H1 (cell line): ENCODE measurements around the gene FUBP3. TPM values are rescaled to one million over a fixed set of nuclear protein-coding genes. Genes with fewer than 3 reads are reported as not detected.

Experiments
- CTCF ChIA-PET: fragments of 300-600 bp; sonication (Branson Sonifier 250); formaldehyde crosslinking; loops from one replicate; lab custom pipeline; 2021; ENCODE audit not compliant: partially characterized antibody; lab: Charles Lee
- POLR2A ChIA-PET: fragments of 300-600 bp; sonication (Branson Sonifier 250); formaldehyde crosslinking; loops from one replicate; lab custom pipeline; 2021; ENCODE audit warnings: inconsistent platforms; ENCODE audit not compliant: partially characterized antibody; lab: Charles Lee
- DNase-seq, 2 experiments: peaks; one replicate each; pipeline versions ENCODE4 v3.0.0 to v3.0.0-alpha.2; 2010 to 2022; ENCODE audit warnings: low spot score in 2 of 2, low read depth in 1 of 2, mixed read lengths in 1 of 2
- FAIRE-seq: peaks from 2 replicates; lab custom pipeline; 2011; peaks lifted over from hg19 to GRCh38; lab: Jason Lieb, UNC
- H2AFZ ChIP-seq: 2 replicates; pipeline ENCODE4 v1.8.1; 2012; ENCODE audit warnings: low read length, inconsistent platforms
- H2AK5ac ChIP-seq: 2 replicates; pipeline ENCODE4 v1.6.1; 2013; ENCODE audit warnings: low read depth, low read length
- H2BK120ac ChIP-seq: replicated peaks from 2 replicates; pipeline ENCODE3; 2013; ENCODE audit warnings: low read depth, low read length, inconsistent platforms
- H2BK12ac ChIP-seq: 2 replicates; pipeline ENCODE4 v1.6.1; 2013; ENCODE audit warnings: low read depth, low read length
- H2BK15ac ChIP-seq: 2 replicates; pipeline ENCODE4 v1.6.1; 2013; ENCODE audit warnings: low read length
- H2BK20ac ChIP-seq: 2 replicates; pipeline ENCODE4 v1.6.1; 2013; ENCODE audit warnings: low read length
- H2BK5ac ChIP-seq: 2 replicates; pipeline ENCODE4 v1.6.1; 2013; ENCODE audit warnings: low read depth, low read length
- H3K14ac ChIP-seq: 2 replicates; pipeline ENCODE4 v1.6.1; 2013; ENCODE audit warnings: inconsistent platforms; ENCODE audit not compliant: insufficient read length
- H3K18ac ChIP-seq: 2 replicates; pipeline ENCODE4 v1.6.1; 2013; ENCODE audit warnings: low read length; ENCODE audit errors: extremely low read depth
- H3K23ac ChIP-seq: 2 replicates; pipeline ENCODE4 v1.6.1; 2013; ENCODE audit warnings: inconsistent platforms; ENCODE audit not compliant: insufficient read length
- H3K23me2 ChIP-seq: 2 replicates; pipeline ENCODE4 v1.6.1; 2013; ENCODE audit warnings: low read depth, low read length
- H3K27ac ChIP-seq: 2 replicates; pipeline ENCODE4 v1.6.1; 2011; ENCODE audit warnings: low read depth, low read length, inconsistent platforms
- H3K27me3 ChIP-seq, 4 experiments: replicated peaks in 1 of 4; 1 replicate in 1 of 4; 2 replicates in 3 of 4; pipeline versions ENCODE4 v1.6.1 to v1.8.1; 2011 to 2013; ENCODE audit warnings: low read length in 3 of 4, mild to moderate bottlenecking in 3 of 4, inconsistent platforms in 2 of 4, mixed read lengths in 2 of 4, moderate library complexity in 1 of 4; ENCODE audit not compliant: control insufficient read depth in 3 of 4, insufficient read depth in 3 of 4; ENCODE audit errors: extremely low read depth in 1 of 4
- H3K36me3 ChIP-seq, 4 experiments: 2 replicates each; pipeline versions ENCODE4 v1.6.1 to v1.8.1; 2011 to 2013; ENCODE audit warnings: mild to moderate bottlenecking in 4 of 4, low read length in 3 of 4, moderate library complexity in 2 of 4, control low read depth in 1 of 4, inconsistent platforms in 1 of 4; ENCODE audit not compliant: insufficient read depth in 4 of 4, control insufficient read depth in 2 of 4
- H3K4ac ChIP-seq: replicated peaks from 2 replicates; pipeline ENCODE3; 2013; ENCODE audit warnings: low read length, low read depth, mixed read lengths, inconsistent platforms; ENCODE audit not compliant: insufficient read length
- H3K4me1 ChIP-seq, 4 experiments: replicated peaks in 1 of 4; 1 replicate in 1 of 4; 2 replicates in 3 of 4; pipeline versions ENCODE4 v1.6.1 to v1.8.1; 2011 to 2013; ENCODE audit warnings: low read length in 3 of 4, inconsistent platforms in 2 of 4, mixed read lengths in 1 of 4; ENCODE audit not compliant: insufficient read depth in 4 of 4, control insufficient read depth in 3 of 4
- H3K4me2 ChIP-seq, 2 experiments: 2 replicates each; pipeline versions ENCODE4 v1.6.1 to v1.8.1; 2011 to 2013; ENCODE audit warnings: low read depth in 2 of 2, low read length in 2 of 2, control low read depth in 1 of 2, inconsistent platforms in 1 of 2, mild to moderate bottlenecking in 1 of 2; ENCODE audit not compliant: insufficient read depth in 1 of 2
- H3K4me3 ChIP-seq, 4 experiments: fragments of 200-600, 300-600 bp in 1 of 4; sonication (generic), shearing (Covaris generic), sonication (Bioruptor Twin) in 1 of 4; 2 replicates each; pipeline versions ENCODE4 v1.5.1 to v1.8.1; 2011 to 2016; ENCODE audit warnings: low read length in 4 of 4, low read depth in 3 of 4, control low read depth in 2 of 4, inconsistent platforms in 2 of 4, mild to moderate bottlenecking in 2 of 4, mixed read lengths in 1 of 4, moderate library complexity in 1 of 4; ENCODE audit not compliant: insufficient read depth in 2 of 4; ENCODE audit errors: extremely low read depth in 1 of 4
- H3K56ac ChIP-seq: replicated peaks from 2 replicates; pipeline ENCODE3; 2013; ENCODE audit warnings: low read depth, mild to moderate bottlenecking, mixed read lengths, low read length, inconsistent platforms; ENCODE audit not compliant: insufficient read length
- H3K79me1 ChIP-seq: 2 replicates; pipeline ENCODE4 v1.6.1; 2013; ENCODE audit warnings: low read depth, low read length, control low read depth
- H3K79me2 ChIP-seq, 2 experiments: 2 replicates each; pipeline versions ENCODE4 v1.6.1 to v1.8.1; 2012 to 2013; ENCODE audit warnings: low read length in 2 of 2, mild to moderate bottlenecking in 2 of 2, inconsistent platforms in 1 of 2; ENCODE audit not compliant: insufficient read depth in 2 of 2, control insufficient read depth in 1 of 2
- H3K9ac ChIP-seq, 4 experiments: replicated peaks in 1 of 4; 1 replicate in 1 of 4; 2 replicates in 3 of 4; pipeline versions ENCODE4 v1.6.1 to v1.8.1; 2011 to 2013; ENCODE audit warnings: low read depth in 3 of 4, low read length in 3 of 4, control low read depth in 2 of 4, mild to moderate bottlenecking in 2 of 4, moderate library complexity in 2 of 4, inconsistent platforms in 1 of 4; ENCODE audit errors: extremely low read depth in 1 of 4
- H3K9me3 ChIP-seq, 2 experiments: 2 replicates each; pipeline versions ENCODE4 v1.6.1 to v1.8.1; 2012 to 2013; ENCODE audit warnings: mild to moderate bottlenecking in 2 of 2, moderate library complexity in 2 of 2, control low read depth in 1 of 2, inconsistent platforms in 1 of 2, low read depth in 1 of 2, low read length in 1 of 2, mixed read lengths in 1 of 2; ENCODE audit not compliant: insufficient read depth in 2 of 2
- H4K20me1 ChIP-seq, 2 experiments: replicated peaks in 1 of 2; 2 replicates each; pipeline versions ENCODE3 to v1.8.1; 2011 to 2013; ENCODE audit warnings: inconsistent platforms in 2 of 2, low read length in 2 of 2, mild to moderate bottlenecking in 1 of 2; ENCODE audit not compliant: insufficient read depth in 2 of 2, control insufficient read depth in 1 of 2
- H4K5ac ChIP-seq: 2 replicates; pipeline ENCODE4 v1.6.1; 2013; ENCODE audit warnings: low read length, low read depth, mixed read lengths, inconsistent platforms; ENCODE audit not compliant: insufficient read length
- H4K8ac ChIP-seq: 2 replicates; pipeline ENCODE4 v1.8.0; 2013; ENCODE audit warnings: mild to moderate bottlenecking, moderate library complexity, low read length, inconsistent platforms; ENCODE audit not compliant: insufficient read depth; ENCODE audit errors: extremely low read depth
- H4K91ac ChIP-seq: replicated peaks from 2 replicates; pipeline ENCODE3; 2013; ENCODE audit warnings: low read length, mixed read lengths, inconsistent platforms; ENCODE audit not compliant: insufficient read length
- POLR2A ChIP-seq, 2 experiments: IDR thresholded peaks; 1 replicate in 1 of 2; 2 replicates in 1 of 2; pipeline ENCODE4 v1.6.1; 2011; ENCODE audit warnings: low read depth in 2 of 2, low read length in 2 of 2, mild to moderate bottlenecking in 2 of 2; ENCODE audit errors: control extremely low read depth in 1 of 2
- SIRT6 ChIP-seq: IDR thresholded peaks from one replicate; pipeline ENCODE4 v1.7.1; 2012; ENCODE audit warnings: low read length, inconsistent platforms
- TBP ChIP-seq: IDR thresholded peaks from 2 replicates; pipeline ENCODE4 v1.6.1; 2011; ENCODE audit warnings: low read depth, low read length, improper control_type of control experiment
- YY1 ChIP-seq: IDR thresholded peaks from 2 replicates; pipeline ENCODE4 v1.6.1; 2011; ENCODE audit warnings: low read depth, mild to moderate bottlenecking, low read length
- ZNF274 ChIP-seq: IDR thresholded peaks from 2 replicates; pipeline ENCODE4 v1.7.0; 2012; ENCODE audit warnings: low read length, borderline replicate concordance; ENCODE audit errors: extremely low read depth
- WGBS, 2 experiments: shearing (Covaris generic) in 1 of 2; methylation state at CpG; one replicate each; pipeline versions ENCODE4 v1.1.6 to v1.1.7; 2013 to 2015; ENCODE audit warnings: low lambda C conversion rate in 2 of 2, mixed read lengths in 2 of 2, inconsistent platforms in 1 of 2, low coverage in 1 of 2, missing lambda C conversion rate in 1 of 2; ENCODE audit not compliant: insufficient replicate concordance in 2 of 2, insufficient coverage in 1 of 2, insufficient read length in 1 of 2; ENCODE audit errors: extremely low coverage in 1 of 2, missing lambda C conversion rate in 1 of 2; 5-methylcytosine and 5-hydroxymethylcytosine counted together
- polyA plus RNA-seq, 7 experiments: library from polyadenylated mRNA; depleted of rRNA in 3 of 7; stranded (reverse) in 5 of 7; unstranded in 2 of 7; fragments of >200 nt in 5 of 7; fragments of 200-250 nt in 2 of 7; gene quantifications; 1 replicate in 5 of 7; 2 replicates in 1 of 7; 4 replicates in 1 of 7; pipeline versions ENCODE4 v1.2.1 to v1.2.3, GENCODE V29; 2011 to 2013; ENCODE audit warnings: missing spikeins in 2 of 7, mixed read lengths in 2 of 7
- total RNA-seq: library from RNA; stranded (reverse); fragmentation: NEBNext Ultra II Directional; extraction: Animal tissue kit (Norgen Biotek cat#: 25700); gene quantifications from 2 replicates; pipeline ENCODE4 v1.2.1, GENCODE V29; 2021

Gene FUBP3
- total and polyA plus RNA-seq, 2 of the 8 experiments (the other 6 are each of a cell fraction or from before 2014, with no cell fraction given), result 23.7 to 76.4 TPM

- no peak overlapping the region for H4K8ac ChIP-seq
- H3K4me1 ChIP-seq, result peaks cover 11 to 21% (median 14%) of the 10 kb centered on the region in 4 experiments
- no peak overlapping the region for H3K18ac ChIP-seq
- no peak overlapping the region for H2BK20ac ChIP-seq
- H3K27ac ChIP-seq, result no peak overlapping the region
- H2BK12ac ChIP-seq, result no peak overlapping the region
- H3K9ac ChIP-seq, result no peak overlapping the region
- no peaks in the 10 kb centered on the region for H3K9me3 ChIP-seq
- no peak overlapping the region for H4K91ac ChIP-seq
- ChIA-PET CTCF (interaction anchor here (1.0 to 1.1 kb wide), 2 partner anchors 9 to 24 kb away, joined by 4 to 8 read pairs; no protein-coding TSS in a partner anchor), POLR2A (interaction anchor here (0.5 kb wide), 1 partner anchor 10 kb away, joined by 3 read pairs; no protein-coding TSS in a partner anchor)
- no peak overlapping the region for H3K4me3 ChIP-seq
- H3K23me2 ChIP-seq, result no peaks in the 10 kb centered on the region
- no peaks in the 10 kb centered on the region for H3K79me1 ChIP-seq
- no peak overlapping the region for H3K56ac ChIP-seq
- H4K5ac ChIP-seq, result no peak overlapping the region
- no peak overlapping the region for H2BK120ac ChIP-seq
- H2BK5ac ChIP-seq, result 0 out of 2 replicates have a peak overlapping the region, but pooled peaks have one; percentile 5
- H3K4ac ChIP-seq, result no peak overlapping the region
- WGBS, 2 experiments, result 89% methylated on average over 21 of the region's 25 CpGs; no CpG with 5 or more reads in 1 of the 2 experiments
- peaks cover 8 to 68% (median 32%) of the 10 kb centered on the region in 4 experiments; a peak in 7 of 8 replicates for H3K36me3 ChIP-seq
- DNase-seq (no peak), FAIRE-seq (no peak)
- TF ChIP-seq POLR2A (IDR thresholded peaks at IDR 0.05; ENCODE audit: control extremely low read depth in 1 of 2, low read depth in 2 of 2, low read length in 2 of 2), result no peak
- TF ChIP-seq TBP, result no peak
- no peak for TF ChIP-seq YY1
- TF ChIP-seq ZNF274, result no peak
- TF ChIP-seq SIRT6, result no peak
- H2AFZ ChIP-seq, result no peak overlapping the region
- no peak overlapping the region for H3K14ac ChIP-seq
- H3K79me2 ChIP-seq, result no peaks in the 10 kb centered on the region
- no peak overlapping the region for H2AK5ac ChIP-seq
- H4K20me1 ChIP-seq, result peaks cover 2 to 7% of the 10 kb centered on the region in 2 experiments
- no peak overlapping the region for H3K23ac ChIP-seq
- no peak overlapping the region for H3K4me2 ChIP-seq
- no peak overlapping the region for H2BK15ac ChIP-seq
- H3K27me3 ChIP-seq, result no peaks in the 10 kb centered on the region
These were observed 54.2 kb downstream of the FUBP3 start for GRCh38 chr9:130633336-130634190.
